IPS-20b (cell line): ENCODE measurements around the gene SELENOK.

Source experiments
- H3K27ac ChIP-seq: one replicate; pipeline ENCODE4 v1.5.1; 2013; ENCODE audit warnings: low read length
- H3K27me3 ChIP-seq: 2 replicates; pipeline ENCODE4 v1.6.1; 2013; ENCODE audit warnings: mild to moderate bottlenecking, low read length, inconsistent platforms; ENCODE audit not compliant: insufficient read depth
- H3K36me3 ChIP-seq: 2 replicates; pipeline ENCODE4 v1.6.1; 2013; ENCODE audit warnings: low read depth, mild to moderate bottlenecking, inconsistent platforms, low read length, moderate library complexity; ENCODE audit not compliant: insufficient read depth
- H3K4me1 ChIP-seq: 2 replicates; pipeline ENCODE4 v1.6.1; 2013; ENCODE audit warnings: mild to moderate bottlenecking, control low read depth, inconsistent platforms, low read length, moderate library complexity; ENCODE audit not compliant: insufficient read depth
- H3K4me3 ChIP-seq: 2 replicates; pipeline ENCODE4 v1.5.1; 2013; ENCODE audit warnings: mild to moderate bottlenecking, low read length, inconsistent platforms
- H3K9ac ChIP-seq: 2 replicates; pipeline ENCODE4 v1.6.1; 2013; ENCODE audit warnings: low read depth, mild to moderate bottlenecking, inconsistent platforms, low read length, moderate library complexity
- H3K9me3 ChIP-seq: 2 replicates; pipeline ENCODE4 v1.6.1; 2013; ENCODE audit warnings: mild to moderate bottlenecking, low read depth, low read length, inconsistent platforms; ENCODE audit not compliant: insufficient read depth

Gene SELENOK

DNA sequence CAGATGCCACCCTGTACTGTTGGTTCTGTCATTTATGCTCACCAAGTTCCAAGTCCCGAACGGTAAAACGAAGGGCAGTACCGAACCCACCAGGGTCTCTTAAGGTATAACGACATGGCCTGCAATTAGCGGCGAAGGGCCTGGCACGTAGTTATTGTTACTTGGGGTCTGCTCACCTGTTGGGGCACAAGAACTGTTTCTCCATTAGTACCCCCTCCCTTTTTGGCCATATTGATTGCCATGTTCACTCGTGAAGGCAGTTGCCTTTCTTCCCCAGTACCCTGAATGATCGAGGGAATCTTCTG lies 44.9 kb downstream of the SELENOK start:
- H3K27ac ChIP-seq = no peak overlapping the region
- no peak overlapping the region for H3K9ac ChIP-seq
- no peaks in the 10 kb centered on the region for H3K36me3 ChIP-seq
- peaks cover 24% of the 10 kb centered on the region for H3K27me3 ChIP-seq
- peaks cover 18% of the 10 kb centered on the region; the same call in 1 of the 2 replicates for H3K4me1 ChIP-seq
- peak overlapping the region; percentile 74 for H3K4me3 ChIP-seq
- no peaks in the 10 kb centered on the region for H3K9me3 ChIP-seq

- Histone ChIP-seq H3K4me1 (peaks cover 18% of the 10 kb centered on the region; the same call in 1 of the 2 replicates), H3K27ac (no peak within 1 kb of the TSS), H3K36me3 (no peaks in the 10 kb centered on the region), H3K9ac (peak within 1 kb of the TSS; percentile 80; the same call in 1 of the 2 replicates), H3K9me3 (no peaks in the 10 kb centered on the region), H3K4me3 (peak within 1 kb of the TSS; percentile 74), H3K27me3 (peaks cover 24% of the 10 kb centered on the region)
Measured at GRCh38 chr3:53846134-53846850, 45.4 kb downstream of the SELENOK start, which contains the start of the genes CHDH and IL17RB. Gene CHDH, minus strand, starts transcription at chr3:53846419. Its CDS starts 22,411 bp downstream, at chr3:53824008. Gene IL17RB, plus strand, starts transcription at chr3:53846568. Its CDS starts 21 bp downstream, at chr3:53846589.

GRCh38 chr3:53845881-53846133 lies 45.9 kb downstream of the SELENOK start:
- H3K27ac ChIP-seq = no peak overlapping the region

DNA sequence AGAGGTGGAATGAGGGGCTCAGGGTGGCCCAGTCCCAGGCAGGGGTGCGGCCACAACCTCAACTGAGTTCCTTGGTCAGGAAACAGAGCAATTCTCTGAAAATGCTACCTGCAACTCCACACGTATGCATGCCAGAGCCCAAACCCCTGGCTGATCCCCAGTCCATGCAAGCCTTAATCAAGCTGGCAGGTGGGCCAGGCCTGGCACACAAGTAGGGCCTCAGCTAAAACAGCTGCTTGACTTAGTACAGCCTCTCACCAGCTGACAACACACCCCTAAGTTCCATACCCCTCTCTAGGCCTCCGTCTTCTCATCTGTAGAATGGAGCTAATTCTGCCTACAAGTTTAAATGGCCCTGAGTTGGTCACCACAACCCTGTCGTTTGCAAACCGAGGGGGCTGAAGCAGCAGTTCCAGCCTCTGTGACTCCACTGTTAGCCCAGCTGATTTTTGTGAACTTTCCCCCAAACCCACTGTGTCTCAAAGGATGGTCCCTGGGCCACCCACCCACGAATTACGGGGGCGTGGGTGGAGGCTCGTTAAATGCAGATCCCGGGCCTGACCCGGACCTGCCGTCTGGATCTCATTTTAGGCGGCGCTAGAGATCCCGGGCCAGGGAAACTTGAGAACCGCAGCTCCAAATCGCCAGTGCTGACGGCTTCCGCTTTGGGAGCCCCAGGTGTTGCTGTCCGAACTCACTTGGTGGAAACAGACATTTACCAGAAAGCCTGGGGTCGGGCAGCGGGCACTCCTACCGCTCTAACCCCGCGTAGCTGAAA lies 46.4 kb downstream of the SELENOK start:
- H3K4me1 ChIP-seq = peaks cover 18% of the 10 kb centered on the region; the same call in 1 of the 2 replicates
- H3K9me3 ChIP-seq = no peaks in the 10 kb centered on the region
- peak overlapping the region; percentile 74 for H3K4me3 ChIP-seq
- peaks cover 24% of the 10 kb centered on the region for H3K27me3 ChIP-seq
- no peak overlapping the region for H3K27ac ChIP-seq
- H3K9ac ChIP-seq = peak overlapping the region; percentile 80; the same call in 1 of the 2 replicates
- H3K36me3 ChIP-seq = no peaks in the 10 kb centered on the region

More at GRCh38 chr3:53845881-53846133, 45.9 kb downstream of the SELENOK start:
- Histone ChIP-seq H3K4me1 (peaks cover 18% of the 10 kb centered on the region; the same call in 1 of the 2 replicates), H3K27me3 (peaks cover 24% of the 10 kb centered on the region), H3K4me3 (peak overlapping the region; percentile 74), H3K36me3 (no peaks in the 10 kb centered on the region), H3K9ac (peak overlapping the region; percentile 80; the same call in 1 of the 2 replicates), H3K9me3 (no peaks in the 10 kb centered on the region)

- H3K9ac ChIP-seq = no peak overlapping the region
- peaks cover 4% of the 10 kb centered on the region; the same call in 1 of the 2 replicates for H3K36me3 ChIP-seq
- no peak overlapping the region for H3K4me3 ChIP-seq
- H3K27me3 ChIP-seq = peaks cover 24% of the 10 kb centered on the region
- H3K27ac ChIP-seq = no peak overlapping the region
- H3K9me3 ChIP-seq = no peaks in the 10 kb centered on the region
- H3K4me1 ChIP-seq = peaks cover 18% of the 10 kb centered on the region; the same call in 1 of the 2 replicates
Measured at GRCh38 chr3:53844262-53845102, 47.2 kb downstream of the SELENOK start.

DNA sequence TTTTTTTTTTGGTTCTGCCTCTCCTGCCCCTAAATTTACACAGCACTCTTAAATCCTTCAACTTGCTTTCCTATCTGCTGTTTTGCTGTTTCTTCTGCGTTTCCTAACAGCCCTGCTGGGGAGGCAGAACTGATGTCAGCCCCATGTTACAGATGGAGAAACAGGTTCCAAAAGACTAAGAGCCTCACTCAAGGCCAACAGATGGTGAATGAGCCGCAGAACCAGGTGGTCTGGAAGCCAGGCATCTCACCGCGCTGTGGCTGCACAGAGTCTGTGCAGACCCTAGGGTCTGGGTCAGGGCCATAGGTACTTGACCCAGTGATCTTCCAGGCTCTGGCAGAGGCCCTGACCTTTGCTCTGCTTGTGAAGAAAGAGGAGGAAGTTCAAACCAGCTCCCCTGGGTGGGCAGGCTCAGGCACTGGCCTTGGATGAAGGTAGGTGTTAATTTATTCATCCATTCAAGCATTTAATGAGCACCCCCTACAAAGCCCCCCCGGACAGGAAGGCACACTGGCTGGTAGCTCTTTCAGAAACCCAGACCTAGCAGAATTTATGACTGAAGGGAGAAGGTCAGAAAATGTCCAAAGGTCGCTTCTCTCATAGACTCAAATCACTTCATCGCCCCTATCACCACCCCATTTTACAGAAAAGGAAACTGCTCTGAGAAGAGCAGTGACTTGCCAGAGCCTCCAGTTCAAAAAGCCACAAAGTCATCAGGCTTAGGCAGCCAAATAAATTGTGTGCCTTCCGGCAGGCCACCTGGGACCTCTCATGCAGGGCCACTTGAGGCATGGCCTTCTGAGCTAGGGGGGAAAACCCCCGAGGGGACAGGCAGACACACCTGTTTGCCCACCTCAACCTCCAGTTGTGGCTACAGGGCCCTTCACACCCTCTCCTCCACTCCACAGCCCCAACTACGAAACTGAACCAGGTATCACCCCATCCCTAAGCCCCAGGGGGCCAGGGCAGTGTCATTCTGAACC lies 48.2 kb downstream of the SELENOK start:
- Histone ChIP-seq H3K27me3 (peaks cover 22% of the 10 kb centered on the region), H3K27ac (peak overlapping the region; percentile 84), H3K36me3 (peaks cover 14% of the 10 kb centered on the region; the same call in 1 of the 2 replicates), H3K9ac (no peak overlapping the region; the same call in 1 of the 2 replicates), H3K4me3 (no peak overlapping the region; the same call in 1 of the 2 replicates), H3K9me3 (no peaks in the 10 kb centered on the region), H3K4me1 (peaks cover 18% of the 10 kb centered on the region; the same call in 1 of the 2 replicates)

GRCh38 chr3:53842436-53843194 lies 49.0 kb downstream of the SELENOK start:
- no peak overlapping the region for H3K27ac ChIP-seq
- H3K9me3 ChIP-seq = no peaks in the 10 kb centered on the region
- peaks cover 18% of the 10 kb centered on the region; the same call in 1 of the 2 replicates for H3K4me1 ChIP-seq
- H3K9ac ChIP-seq = peak overlapping the region; percentile 32; the same call in 1 of the 2 replicates
- H3K27me3 ChIP-seq = peaks cover 13% of the 10 kb centered on the region
- H3K4me3 ChIP-seq = no peak overlapping the region; the same call in 1 of the 2 replicates
- H3K36me3 ChIP-seq = peaks cover 15% of the 10 kb centered on the region; the same call in 1 of the 2 replicates

DNA sequence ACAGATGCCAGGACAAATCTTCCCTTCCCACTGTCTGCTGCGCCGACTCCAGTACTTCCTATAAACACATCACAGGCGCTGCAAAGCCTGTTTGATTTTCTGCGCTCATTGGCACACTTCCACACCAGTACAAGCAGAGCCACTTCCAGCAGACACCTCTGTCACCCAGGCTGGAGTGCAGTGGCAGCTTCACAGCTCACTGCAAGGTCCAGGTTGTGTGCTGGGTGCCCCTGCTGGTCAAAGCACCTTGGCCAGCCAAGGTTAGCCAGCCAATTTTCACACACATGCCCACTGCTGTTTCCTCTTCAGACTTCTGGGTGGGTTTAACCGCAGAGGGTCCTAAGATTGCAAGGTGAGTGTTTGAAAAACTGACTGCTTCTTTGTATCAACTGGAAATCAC lies 50.4 kb downstream of the SELENOK start:
- Histone ChIP-seq H3K27ac (no peak overlapping the region), H3K36me3 (peaks cover 15% of the 10 kb centered on the region; the same call in 1 of the 2 replicates), H3K9ac (no peak overlapping the region), H3K4me1 (peaks cover 18% of the 10 kb centered on the region; the same call in 1 of the 2 replicates), H3K9me3 (no peaks in the 10 kb centered on the region), H3K27me3 (no peaks in the 10 kb centered on the region; the same call in 1 of the 2 replicates), H3K4me3 (no peak overlapping the region)

GRCh38 chr3:53837331-53837730 lies 54.3 kb downstream of the SELENOK start:
- Histone ChIP-seq H3K27ac (no peak overlapping the region), H3K4me1 (peaks cover 2% of the 10 kb centered on the region; the same call in 1 of the 2 replicates), H3K9ac (no peak overlapping the region), H3K9me3 (no peaks in the 10 kb centered on the region), H3K36me3 (peaks cover 15% of the 10 kb centered on the region; the same call in 1 of the 2 replicates), H3K27me3 (no peaks in the 10 kb centered on the region), H3K4me3 (no peak overlapping the region)
